Measurements from ENCODE around the gene MRPL23. TPM values are rescaled to one million over a fixed set of nuclear protein-coding genes. Genes with fewer than 3 reads are reported as not detected.

The MRPL23 gene
- total and polyA plus RNA-seq, 9 of the 15 experiments (the other 6 are each of a cell fraction or from before 2014, with no cell fraction given), result 0.44 to 109 (median 37.4) TPM

GRCh38 chr11:1963864-1964263 lies 16.7 kb downstream of the MRPL23 start:
- DNase-seq (ENCODE audit: extremely low read depth in 1 of 4, low spot score in 3 of 4), result no peak
- Histone ChIP-seq H3K4me2 (ENCODE audit: insufficient read depth, low read length) (no peak overlapping the region), H2AFZ (ENCODE audit: low read depth, low read length) (no peak overlapping the region), H3K9me3 (replicated peaks; ENCODE audit: control insufficient read depth, insufficient read depth, low read depth, low read length) (no peaks in the 10 kb centered on the region), H3K9ac (ENCODE audit: insufficient read depth in 1 of 2, low read depth in 2 of 2, low read length in 2 of 2) (no peak overlapping the region), H3K79me2 (ENCODE audit: control insufficient read depth, insufficient read depth, low read length) (no peaks in the 10 kb centered on the region), H3K4me1 (replicated peaks in 1 of 2; ENCODE audit: control insufficient read depth in 2 of 2, insufficient read depth in 2 of 2, low read length in 2 of 2) (no peaks in the 10 kb centered on the region), H3K36me3 (ENCODE audit: control insufficient read depth, insufficient read depth, low read length) (no peaks in the 10 kb centered on the region), H4K20me1 (replicated peaks; ENCODE audit: control insufficient read depth, insufficient read depth, low read length) (no peaks in the 10 kb centered on the region), H3K4me3 (no peak overlapping the region), H3K9me1 (ENCODE audit: control insufficient read depth, insufficient read depth, low read length) (no peaks in the 10 kb centered on the region), H3K27me3 (ENCODE audit: control insufficient read depth in 2 of 2, insufficient read depth in 2 of 2, low read length in 2 of 2) (no peaks in the 10 kb centered on the region), H3K27ac (ENCODE audit: extremely low read depth, low read depth, low read length) (no peak overlapping the region)
- in situ Hi-C loops (cut with MboI) (no loop called here), intact Hi-C loops (cut with micrococcal nuclease) (no loop called here)
- ATAC-seq, result no peak
- BruUV-seq (replicated peaks), result no TSS peak
- ChIA-PET POLR2A (no interaction called here), CTCF (ENCODE audit: low intra/inter-chr PET ratio) (no interaction called here)
- no peak for FAIRE-seq
- WGBS (ENCODE audit: insufficient coverage, low coverage, missing lambda C conversion rate), result no CpG with 5 or more reads among the region's 20 CpGs
- TF ChIP-seq EP300 (IDR thresholded peaks at IDR 0.05; ENCODE audit: low read length) (no peak), BCOR (IDR thresholded peaks at IDR 0.05) (no peak), ZC3H4 (CRISPR knock-in tag; IDR thresholded peaks at IDR 0.05; ENCODE audit: borderline replicate concordance) (no peak), TEAD1 (CRISPR knock-in tag; IDR thresholded peaks at IDR 0.05) (no peak), ZNF699 (CRISPR knock-in tag; IDR thresholded peaks at IDR 0.05; ENCODE audit: insufficient replicate concordance) (no peak), L3MBTL2 (IDR thresholded peaks at IDR 0.05) (no peak), E4F1 (CRISPR knock-in tag; IDR thresholded peaks at IDR 0.05; ENCODE audit: borderline replicate concordance) (no peak), NBN (IDR thresholded peaks at IDR 0.05; ENCODE audit: low read depth) (no peak)
- TF ChIP-seq, protein P1, sequence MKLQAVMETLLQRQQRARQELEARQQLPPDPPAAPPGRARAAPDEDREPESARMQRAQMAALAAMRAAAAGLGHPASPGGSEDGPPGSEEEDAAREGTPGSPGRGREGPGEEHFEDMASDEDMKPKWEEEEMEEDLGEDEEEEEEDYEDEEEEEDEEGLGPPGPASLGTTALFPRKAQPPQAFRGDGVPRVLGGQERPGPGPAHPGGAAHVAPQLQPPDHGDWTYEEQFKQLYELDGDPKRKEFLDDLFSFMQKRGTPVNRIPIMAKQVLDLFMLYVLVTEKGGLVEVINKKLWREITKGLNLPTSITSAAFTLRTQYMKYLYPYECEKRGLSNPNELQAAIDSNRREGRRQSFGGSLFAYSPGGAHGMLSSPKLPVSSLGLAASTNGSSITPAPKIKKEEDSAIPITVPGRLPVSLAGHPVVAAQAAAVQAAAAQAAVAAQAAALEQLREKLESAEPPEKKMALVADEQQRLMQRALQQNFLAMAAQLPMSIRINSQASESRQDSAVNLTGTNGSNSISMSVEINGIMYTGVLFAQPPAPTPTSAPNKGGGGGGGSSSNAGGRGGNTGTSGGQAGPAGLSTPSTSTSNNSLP (IDR thresholded peaks at IDR 0.05; ENCODE audit: borderline replicate concordance, low read depth, low read length), result no peak
- TF ChIP-seq, protein P2, sequence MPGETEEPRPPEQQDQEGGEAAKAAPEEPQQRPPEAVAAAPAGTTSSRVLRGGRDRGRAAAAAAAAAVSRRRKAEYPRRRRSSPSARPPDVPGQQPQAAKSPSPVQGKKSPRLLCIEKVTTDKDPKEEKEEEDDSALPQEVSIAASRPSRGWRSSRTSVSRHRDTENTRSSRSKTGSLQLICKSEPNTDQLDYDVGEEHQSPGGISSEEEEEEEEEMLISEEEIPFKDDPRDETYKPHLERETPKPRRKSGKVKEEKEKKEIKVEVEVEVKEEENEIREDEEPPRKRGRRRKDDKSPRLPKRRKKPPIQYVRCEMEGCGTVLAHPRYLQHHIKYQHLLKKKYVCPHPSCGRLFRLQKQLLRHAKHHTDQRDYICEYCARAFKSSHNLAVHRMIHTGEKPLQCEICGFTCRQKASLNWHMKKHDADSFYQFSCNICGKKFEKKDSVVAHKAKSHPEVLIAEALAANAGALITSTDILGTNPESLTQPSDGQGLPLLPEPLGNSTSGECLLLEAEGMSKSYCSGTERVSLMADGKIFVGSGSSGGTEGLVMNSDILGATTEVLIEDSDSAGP (CRISPR knock-in tag; IDR thresholded peaks at IDR 0.05), result no peak
- TF ChIP-seq, protein P3, sequence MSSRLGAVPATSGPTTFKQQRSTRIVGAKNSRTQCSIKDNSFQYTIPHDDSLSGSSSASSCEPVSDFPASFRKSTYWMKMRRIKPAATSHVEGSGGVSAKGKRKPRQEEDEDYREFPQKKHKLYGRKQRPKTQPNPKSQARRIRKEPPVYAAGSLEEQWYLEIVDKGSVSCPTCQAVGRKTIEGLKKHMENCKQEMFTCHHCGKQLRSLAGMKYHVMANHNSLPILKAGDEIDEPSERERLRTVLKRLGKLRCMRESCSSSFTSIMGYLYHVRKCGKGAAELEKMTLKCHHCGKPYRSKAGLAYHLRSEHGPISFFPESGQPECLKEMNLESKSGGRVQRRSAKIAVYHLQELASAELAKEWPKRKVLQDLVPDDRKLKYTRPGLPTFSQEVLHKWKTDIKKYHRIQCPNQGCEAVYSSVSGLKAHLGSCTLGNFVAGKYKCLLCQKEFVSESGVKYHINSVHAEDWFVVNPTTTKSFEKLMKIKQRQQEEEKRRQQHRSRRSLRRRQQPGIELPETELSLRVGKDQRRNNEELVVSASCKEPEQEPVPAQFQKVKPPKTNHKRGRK (tag; IDR thresholded peaks at IDR 0.05), result no peak

All from K562 (cell line).